ENCODE results near the gene JMJD4. TPM values are rescaled to one million over a fixed set of nuclear protein-coding genes. Genes with fewer than 3 reads are reported as not detected.
"Not testable (repeated sequence)": the region's sequence is repeated elsewhere in the genome, so short reads cannot be mapped to it uniquely, and the experiment has no call there.

Gene JMJD4
- total RNA-seq, 4 donors from 2014 or later, result 9.2 to 21.6 (median 19.9) TPM

DNA sequence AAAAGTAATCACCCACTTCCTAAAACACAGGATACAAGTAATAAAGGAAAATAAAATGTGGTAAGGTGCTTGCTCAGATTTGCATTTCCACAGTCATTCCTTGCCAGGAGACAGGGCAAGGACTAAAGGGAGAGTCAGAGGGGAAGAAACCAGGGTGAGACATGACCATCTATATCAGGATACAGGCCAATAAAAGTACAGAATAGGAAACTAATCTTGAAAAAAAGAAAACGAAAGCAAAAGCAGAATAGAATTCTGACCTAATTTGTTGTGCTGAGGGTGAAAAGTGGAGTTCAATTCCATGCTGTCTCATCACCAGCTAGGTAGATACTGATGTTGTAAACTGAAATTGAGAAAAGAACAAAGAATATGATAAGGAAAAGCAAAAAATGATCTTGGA, 27.3 kb downstream of the JMJD4 start:
- TF ChIP-seq, protein P1, sequence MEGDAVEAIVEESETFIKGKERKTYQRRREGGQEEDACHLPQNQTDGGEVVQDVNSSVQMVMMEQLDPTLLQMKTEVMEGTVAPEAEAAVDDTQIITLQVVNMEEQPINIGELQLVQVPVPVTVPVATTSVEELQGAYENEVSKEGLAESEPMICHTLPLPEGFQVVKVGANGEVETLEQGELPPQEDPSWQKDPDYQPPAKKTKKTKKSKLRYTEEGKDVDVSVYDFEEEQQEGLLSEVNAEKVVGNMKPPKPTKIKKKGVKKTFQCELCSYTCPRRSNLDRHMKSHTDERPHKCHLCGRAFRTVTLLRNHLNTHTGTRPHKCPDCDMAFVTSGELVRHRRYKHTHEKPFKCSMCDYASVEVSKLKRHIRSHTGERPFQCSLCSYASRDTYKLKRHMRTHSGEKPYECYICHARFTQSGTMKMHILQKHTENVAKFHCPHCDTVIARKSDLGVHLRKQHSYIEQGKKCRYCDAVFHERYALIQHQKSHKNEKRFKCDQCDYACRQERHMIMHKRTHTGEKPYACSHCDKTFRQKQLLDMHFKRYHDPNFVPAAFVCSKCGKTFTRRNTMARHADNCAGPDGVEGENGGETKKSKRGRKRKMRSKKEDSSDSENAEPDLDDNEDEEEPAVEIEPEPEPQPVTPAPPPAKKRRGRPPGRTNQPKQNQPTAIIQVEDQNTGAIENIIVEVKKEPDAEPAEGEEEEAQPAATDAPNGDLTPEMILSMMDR (IDR thresholded peaks at IDR 0.05 in 4 of 5, conservative IDR thresholded peaks at IDR 0.05 in 1 of 5), result no peak
- no peak for TF ChIP-seq POLR2A (IDR thresholded peaks at IDR 0.05)
- no peak for ATAC-seq
- intact Hi-C loops (cut with DNase I; ENCODE audit: low total_unique reads), result no loop called here

DNA sequence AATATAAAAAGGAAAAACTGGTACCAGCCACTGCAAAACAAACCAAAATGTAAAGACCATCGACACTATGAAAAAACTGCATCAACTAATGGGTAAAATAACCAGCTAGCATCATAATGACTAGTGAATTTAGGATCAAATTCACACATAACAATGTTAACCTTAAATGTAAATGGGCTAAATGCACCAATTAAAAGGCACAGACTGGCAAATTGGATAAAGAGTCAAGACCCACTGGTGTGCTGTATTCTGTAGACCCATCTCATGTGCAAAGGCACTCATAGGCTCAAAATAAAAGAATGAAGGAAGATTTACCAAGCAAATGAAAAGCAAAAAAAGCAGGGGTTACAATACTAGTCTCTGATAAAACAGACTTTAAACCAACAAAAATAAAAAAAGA, 33.5 kb downstream of the JMJD4 start:
- H3K4me1 ChIP-seq; H3K4me3 ChIP-seq; H3K27me3 ChIP-seq; H3K27ac ChIP-seq; intact Hi-C loops (cut with DNase I; ENCODE audit: low total_unique reads); H3K36me3 ChIP-seq; ATAC-seq; DNase-seq: not testable (repeated sequence)
- in situ Hi-C loops (cut with MboI; ENCODE audit: low sequenced_read_pairs in 4 of 4), result loop anchor here in 2 of 4 donors (25.0 kb wide), 1 partner anchor 214 kb away; no protein-coding TSS in a partner anchor
- peaks cover 0 to 13% (median 3%) of the 10 kb centered on the region in 3 donors for H3K9me3 ChIP-seq

More for the DNA sequence above, 27.3 kb downstream of the JMJD4 start:
- H3K27me3 ChIP-seq, result no peaks in the 10 kb centered on the region
- no peaks in the 10 kb centered on the region for H3K4me1 ChIP-seq
- in situ Hi-C loops (cut with MboI; ENCODE audit: low sequenced_read_pairs in 4 of 4), result loop anchor here in 2 of 4 donors (25.0 kb wide), 1 partner anchor 221 kb away; no protein-coding TSS in a partner anchor
- H3K36me3 ChIP-seq, result no peaks in the 10 kb centered on the region
- no peak overlapping the region for H3K4me3 ChIP-seq
- no peak overlapping the region for H3K27ac ChIP-seq
- H3K9me3 ChIP-seq, result no peaks in the 10 kb centered on the region
- no peak for DNase-seq

DNA sequence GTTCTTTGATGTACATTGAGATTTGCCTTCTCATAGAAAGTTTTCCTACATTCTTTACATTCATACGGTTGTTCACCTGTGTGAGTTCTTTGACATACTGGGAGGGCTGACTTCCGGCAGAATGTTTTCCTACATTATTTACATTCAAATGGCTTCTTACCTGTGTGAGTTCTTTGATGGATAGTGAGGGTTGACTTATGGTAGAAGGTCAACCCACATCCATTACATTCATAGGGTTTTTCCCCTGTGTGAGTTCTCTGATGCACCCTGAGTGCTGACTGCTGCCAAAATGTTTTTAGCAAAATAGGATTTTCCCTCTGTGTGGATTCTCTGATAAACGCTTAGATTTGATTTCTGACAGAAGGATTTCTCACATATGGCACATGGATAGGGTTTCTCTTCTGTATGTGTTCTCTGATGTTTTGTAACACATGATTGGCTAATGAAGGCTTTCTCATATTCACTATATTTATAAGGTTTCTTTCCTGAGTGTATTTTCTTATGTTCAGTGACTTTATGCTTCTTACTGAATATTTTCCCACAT, 37.7 kb downstream of the JMJD4 start:
- ATAC-seq (no peak), DNase-seq (no peak)
- peaks cover 0 to 24% (median 7%) of the 10 kb centered on the region in 3 donors for H3K9me3 ChIP-seq
- no peaks in the 10 kb centered on the region for H3K4me1 ChIP-seq
- no peak overlapping the region for H3K27ac ChIP-seq
- H3K27me3 ChIP-seq, result peaks cover 0 to 5% (median 0%) of the 10 kb centered on the region in 3 donors
- no peaks in the 10 kb centered on the region for H3K36me3 ChIP-seq
- in situ Hi-C loops (cut with MboI; ENCODE audit: low sequenced_read_pairs in 4 of 4) (no loop called here), intact Hi-C loops (cut with DNase I; ENCODE audit: low total_unique reads) (no loop called here)
- H3K4me3 ChIP-seq, result no peak overlapping the region
- TF ChIP-seq POLR2A (IDR thresholded peaks at IDR 0.05), result no peak
- TF ChIP-seq, protein P1 (IDR thresholded peaks at IDR 0.05 in 4 of 5, conservative IDR thresholded peaks at IDR 0.05 in 1 of 5), result no peak

DNA sequence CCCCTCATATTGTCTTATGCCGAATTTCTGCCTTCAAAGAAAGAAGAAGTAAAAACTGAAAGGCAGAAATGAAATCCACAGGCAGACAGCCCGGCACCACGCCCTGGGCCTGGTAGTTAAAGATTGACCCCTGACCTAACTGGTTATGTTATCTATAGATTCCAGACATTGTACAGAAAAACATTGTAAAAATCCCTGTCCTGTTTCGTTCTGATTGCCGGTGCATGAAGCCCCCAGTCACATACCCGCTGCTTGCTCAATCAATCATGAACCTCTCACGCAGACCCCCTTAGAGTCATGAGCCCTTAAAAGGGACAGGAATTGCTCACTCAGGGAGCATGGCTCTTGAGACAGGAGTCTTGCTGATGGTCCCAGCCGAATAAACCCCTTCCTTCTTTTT, 49.3 kb downstream of the JMJD4 start:
- Histone ChIP-seq H3K9me3 (no peaks in the 10 kb centered on the region), H3K27ac (no peak overlapping the region), H3K4me3 (no peak overlapping the region), H3K27me3 (no peaks in the 10 kb centered on the region), H3K36me3 (no peaks in the 10 kb centered on the region), H3K4me1 (no peaks in the 10 kb centered on the region)
- intact Hi-C loops (cut with DNase I; ENCODE audit: low total_unique reads) (no loop called here), in situ Hi-C loops (cut with MboI; ENCODE audit: low sequenced_read_pairs in 4 of 4) (no loop called here)
- no peak for TF ChIP-seq POLR2A (IDR thresholded peaks at IDR 0.05)
- TF ChIP-seq, protein P1 (IDR thresholded peaks at IDR 0.05 in 4 of 5, conservative IDR thresholded peaks at IDR 0.05 in 1 of 5), result no peak
- DNase-seq, result no peak
- ATAC-seq, result no peak

Other genes with a start within 250 kb of the JMJD4 start
- 1 to 10 TPM; 2.3 to 7.3 (median 4.9) TPM for gene ZNF678, start 171.7 kb downstream of the JMJD4 start, total RNA-seq
- 10 to 100 TPM; 30.2 to 42.7 (median 37.9) TPM for gene SNAP47, start 133 bp upstream of the JMJD4 start, total RNA-seq
- gene PRSS38, start 80.4 kb upstream of the JMJD4 start, total RNA-seq, result not detected
- gene WNT9A, start 212.6 kb upstream of the JMJD4 start, total RNA-seq, result 10 to 100 TPM in 3 of 4 donors, 1 to 10 TPM in 1; 6.8 to 29.4 (median 15.5) TPM

Data from gastrocnemius medialis (tissue), 4 donors.